ENCODE data around the gene SLC40A1.

The SLC40A1 gene

GRCh38 chr2:189569295-189569910, 11.2 kb downstream of the SLC40A1 start:
- no peak for DNase-seq

GRCh38 chr2:189566046-189566445, 14.5 kb downstream of the SLC40A1 start:
- no peak for DNase-seq

GRCh38 chr2:189561371-189562038, 19.1 kb downstream of the SLC40A1 start:
- DNase-seq = no peak

GRCh38 chr2:189560273-189560586, 20.4 kb downstream of the SLC40A1 start:
- DNase-seq = no peak

- no peak for DNase-seq
These were observed 20.9 kb downstream of the SLC40A1 start for GRCh38 chr2:189559579-189560272.

GRCh38 chr2:189558516-189559272, 21.9 kb downstream of the SLC40A1 start:
- DNase-seq = no peak

GRCh38 chr2:189557373-189557772, 23.2 kb downstream of the SLC40A1 start:
- DNase-seq = no peak

- DNase-seq = no peak
These were observed 24.1 kb downstream of the SLC40A1 start for GRCh38 chr2:189556526-189556925.

GRCh38 chr2:189555232-189555631, 25.4 kb downstream of the SLC40A1 start:
- DNase-seq = no peak

GRCh38 chr2:189553504-189554088, 27.0 kb downstream of the SLC40A1 start:
- DNase-seq = no peak

- no peak for DNase-seq
These were observed 27.6 kb downstream of the SLC40A1 start for GRCh38 chr2:189552991-189553404.

GRCh38 chr2:189552334-189552990, 28.1 kb downstream of the SLC40A1 start:
- DNase-seq = no peak

GRCh38 chr2:189551808-189552207, 28.8 kb downstream of the SLC40A1 start:
- no peak for DNase-seq

- no peak for DNase-seq
These were observed 31.1 kb downstream of the SLC40A1 start for GRCh38 chr2:189549449-189549832.

- DNase-seq = no peak
These were observed 31.7 kb downstream of the SLC40A1 start for GRCh38 chr2:189548666-189549448.

GRCh38 chr2:189545418-189545817, 35.2 kb downstream of the SLC40A1 start:
- DNase-seq = peak in 2 of 51 donors; percentile 6 to 18

- DNase-seq = no peak
These were observed 36.1 kb downstream of the SLC40A1 start for GRCh38 chr2:189544318-189545042.

GRCh38 chr2:189543367-189543766, 37.2 kb downstream of the SLC40A1 start:
- DNase-seq = no peak

GRCh38 chr2:189542145-189542882, 38.3 kb downstream of the SLC40A1 start:
- no peak for DNase-seq
